Measurements from ENCODE around the gene TSPAN18. TPM values are rescaled to one million over a fixed set of nuclear protein-coding genes. Genes with fewer than 3 reads are reported as not detected.
A peak's percentile ranks its signal among the peaks of the same experiment; 100 is the strongest.

The TSPAN18 gene
- total RNA-seq, 1 donor from 2014 or later, result 94.6 TPM

GRCh38 chr11:44936951-44937543 lies 210.3 kb downstream of the TSPAN18 start:
- ATAC-seq, result no peak
- DNase-seq, result no peak
- intact Hi-C loops (cut with micrococcal nuclease), result loop anchor here (5.0 kb wide), 1 partner anchor 165 kb away; no protein-coding TSS in a partner anchor

- DNase-seq (no peak), ATAC-seq (no peak)
- intact Hi-C loops (cut with micrococcal nuclease), result loop anchor here (5.0 kb wide), 1 partner anchor 164 kb away; no protein-coding TSS in a partner anchor
Measured at GRCh38 chr11:44938066-44938691, 211.4 kb downstream of the TSPAN18 start.

GRCh38 chr11:44939673-44940395 lies 213.1 kb downstream of the TSPAN18 start:
- DNase-seq, result peak; percentile 52
- intact Hi-C loops (cut with micrococcal nuclease), result loop anchor here (5.0 kb wide), 2 partner anchors 152 to 162 kb away; no protein-coding TSS in a partner anchor
- peak; percentile 50 for ATAC-seq

GRCh38 chr11:44940404-44940803 lies 213.6 kb downstream of the TSPAN18 start:
- ATAC-seq, result peak; percentile 57
- DNase-seq, result no peak
- intact Hi-C loops (cut with micrococcal nuclease), result loop anchor here (5.0 kb wide), 1 partner anchor 152 kb away; no protein-coding TSS in a partner anchor

GRCh38 chr11:44940835-44941234 lies 214.1 kb downstream of the TSPAN18 start:
- intact Hi-C loops (cut with micrococcal nuclease), result loop anchor here (5.0 kb wide), 1 partner anchor 151 kb away; no protein-coding TSS in a partner anchor
- ATAC-seq, result no peak
- DNase-seq, result no peak

GRCh38 chr11:44941259-44942021 lies 214.7 kb downstream of the TSPAN18 start:
- intact Hi-C loops (cut with micrococcal nuclease), result loop anchor here (5.0 kb wide), 1 partner anchor 151 kb away; no protein-coding TSS in a partner anchor
- ATAC-seq (no peak), DNase-seq (no peak)

- intact Hi-C loops (cut with micrococcal nuclease), result loop anchor here (5.0 kb wide), 1 partner anchor 150 kb away; no protein-coding TSS in a partner anchor
- ATAC-seq (no peak), DNase-seq (no peak)
Measured at GRCh38 chr11:44942029-44942955, 215.5 kb downstream of the TSPAN18 start.

- intact Hi-C loops (cut with micrococcal nuclease), result loop anchor here (5.0 kb wide), 1 partner anchor 149 kb away; no protein-coding TSS in a partner anchor
- DNase-seq, result no peak
Measured at GRCh38 chr11:44943118-44943517, 216.4 kb downstream of the TSPAN18 start.

GRCh38 chr11:44943696-44944095 lies 216.9 kb downstream of the TSPAN18 start:
- no peak for ATAC-seq
- DNase-seq, result no peak
- intact Hi-C loops (cut with micrococcal nuclease), result loop anchor here (5.0 kb wide), 1 partner anchor 149 kb away; no protein-coding TSS in a partner anchor

More at GRCh38 chr11:44943118-44943517, 216.4 kb downstream of the TSPAN18 start:
- no peak for ATAC-seq

- intact Hi-C loops (cut with micrococcal nuclease), result loop anchor here (5.0 kb wide), 1 partner anchor 148 kb away; no protein-coding TSS in a partner anchor
- DNase-seq (no peak), ATAC-seq (no peak)
Measured at GRCh38 chr11:44944181-44944852, 217.6 kb downstream of the TSPAN18 start.

- intact Hi-C loops (cut with micrococcal nuclease), result loop anchor here (5.0 kb wide), 1 partner anchor 147 kb away; no protein-coding TSS in a partner anchor
- DNase-seq (no peak), ATAC-seq (no peak)
Measured at GRCh38 chr11:44944853-44945235, 218.1 kb downstream of the TSPAN18 start.

- DNase-seq (peak; percentile 82), ATAC-seq (peak; percentile 57)
- intact Hi-C loops (cut with micrococcal nuclease), result no loop called here
Measured at GRCh38 chr11:44945666-44946065, 218.9 kb downstream of the TSPAN18 start.

GRCh38 chr11:44946263-44946662 lies 219.5 kb downstream of the TSPAN18 start:
- intact Hi-C loops (cut with micrococcal nuclease), result no loop called here
- ATAC-seq (peak; percentile 55), DNase-seq (peak; percentile 89)

- ATAC-seq (no peak), DNase-seq (no peak)
- intact Hi-C loops (cut with micrococcal nuclease), result no loop called here
Measured at GRCh38 chr11:44947114-44947513, 220.4 kb downstream of the TSPAN18 start.

- intact Hi-C loops (cut with micrococcal nuclease), result no loop called here
Measured at GRCh38 chr11:44948155-44948554, 221.4 kb downstream of the TSPAN18 start.

GRCh38 chr11:44949160-44950030 lies 222.6 kb downstream of the TSPAN18 start:
- intact Hi-C loops (cut with micrococcal nuclease), result no loop called here
- DNase-seq (peak; percentile 66), ATAC-seq (peak; percentile 27)

More at GRCh38 chr11:44948155-44948554, 221.4 kb downstream of the TSPAN18 start:
- no peak for DNase-seq
- ATAC-seq, result no peak

Data from left ventricle myocardium superior (tissue), 1 donor.